HG03108 (cell line): ENCODE data around the gene TMEM242.

Experiments used
- ATAC-seq: cut with Tn5 transposase; IDR thresholded peaks from one replicate; pipeline ENCODE4 v1.9.1; 2021; ENCODE audit warnings: moderate library complexity; ENCODE audit not compliant: unreplicated experiment

TMEM242 gene

DNA sequence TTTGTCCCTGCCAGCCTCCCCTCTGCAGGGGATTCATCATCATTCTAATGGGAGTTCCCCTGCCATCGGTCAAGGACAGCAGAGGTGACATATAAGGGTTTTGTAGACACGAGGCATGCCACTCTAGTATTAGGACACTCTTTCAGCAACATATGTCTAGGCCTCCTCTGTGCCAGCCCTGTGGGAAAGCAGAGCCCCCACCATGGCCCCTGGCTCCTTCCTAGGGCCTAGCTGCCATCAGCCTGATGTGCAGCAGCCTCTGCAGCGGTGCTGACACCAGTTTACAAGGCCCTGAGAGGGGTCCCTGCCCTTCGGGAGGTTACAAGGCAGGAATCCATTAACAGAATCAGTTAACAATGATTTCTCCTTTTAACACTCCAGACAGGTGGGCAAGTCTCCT, 32.5 kb downstream of the TMEM242 start:
- no peak for ATAC-seq

- no peak for ATAC-seq
These were observed 33.6 kb downstream of the TMEM242 start for GRCh38 chr6:157289764-157290163.

DNA sequence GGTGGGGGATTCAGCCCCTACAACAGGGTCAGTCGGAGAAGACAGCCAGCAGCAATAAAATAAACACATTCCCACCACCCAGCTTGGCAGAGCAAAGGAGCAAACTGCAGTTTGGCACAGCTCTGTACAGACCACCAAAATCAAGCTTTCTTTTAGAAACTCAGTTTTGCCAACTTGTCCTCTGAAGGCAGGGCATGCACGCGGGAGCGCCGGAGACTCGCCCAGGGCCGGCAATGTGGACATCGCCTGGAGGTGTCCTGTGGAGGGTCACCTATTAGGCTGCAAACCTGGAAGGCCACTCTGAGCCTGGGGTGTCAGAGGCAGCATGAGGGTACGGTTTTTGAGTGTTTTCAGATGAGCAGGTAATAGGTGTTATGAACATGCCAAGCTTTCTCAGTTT, 34.7 kb downstream of the TMEM242 start:
- ATAC-seq: no peak

GRCh38 chr6:157287923-157288322, 35.4 kb downstream of the TMEM242 start:
- no peak for ATAC-seq

DNA sequence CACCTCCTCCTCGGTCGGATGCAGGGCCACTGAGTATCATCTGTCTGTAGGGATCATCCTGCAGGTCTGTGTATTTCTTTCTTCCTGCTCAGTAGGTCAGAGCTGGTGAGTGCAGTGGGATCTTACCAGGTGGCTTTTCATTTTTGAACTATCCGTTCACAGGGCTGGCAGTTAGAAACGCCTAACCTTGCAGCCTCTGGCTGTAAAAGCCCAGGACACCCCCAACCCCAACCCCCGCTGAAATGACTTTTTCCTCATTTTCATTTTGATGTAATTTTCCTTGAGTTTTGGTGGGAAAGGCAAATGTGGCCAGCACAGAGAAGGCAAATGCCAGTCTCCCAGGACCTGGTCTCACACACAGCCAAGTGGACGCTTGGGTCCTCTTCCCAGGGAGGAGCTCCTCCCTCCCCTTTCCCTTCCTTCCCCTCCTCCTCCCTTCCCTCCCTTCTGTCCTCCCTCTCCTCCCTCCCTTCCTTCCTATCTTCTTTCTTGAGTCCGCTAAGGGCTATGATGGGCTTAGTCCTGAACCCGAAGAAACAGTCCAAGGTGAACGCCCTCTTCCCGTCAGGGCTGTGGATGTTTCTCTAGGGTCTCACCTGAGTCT, 36.0 kb downstream of the TMEM242 start:
- ATAC-seq: no peak

GRCh38 chr6:157285422-157285779, 37.9 kb downstream of the TMEM242 start:
- ATAC-seq: no peak

- ATAC-seq: no peak
These were observed 38.4 kb downstream of the TMEM242 start for GRCh38 chr6:157284738-157285421.

- no peak for ATAC-seq
These were observed 39.2 kb downstream of the TMEM242 start for GRCh38 chr6:157283900-157284737.

DNA sequence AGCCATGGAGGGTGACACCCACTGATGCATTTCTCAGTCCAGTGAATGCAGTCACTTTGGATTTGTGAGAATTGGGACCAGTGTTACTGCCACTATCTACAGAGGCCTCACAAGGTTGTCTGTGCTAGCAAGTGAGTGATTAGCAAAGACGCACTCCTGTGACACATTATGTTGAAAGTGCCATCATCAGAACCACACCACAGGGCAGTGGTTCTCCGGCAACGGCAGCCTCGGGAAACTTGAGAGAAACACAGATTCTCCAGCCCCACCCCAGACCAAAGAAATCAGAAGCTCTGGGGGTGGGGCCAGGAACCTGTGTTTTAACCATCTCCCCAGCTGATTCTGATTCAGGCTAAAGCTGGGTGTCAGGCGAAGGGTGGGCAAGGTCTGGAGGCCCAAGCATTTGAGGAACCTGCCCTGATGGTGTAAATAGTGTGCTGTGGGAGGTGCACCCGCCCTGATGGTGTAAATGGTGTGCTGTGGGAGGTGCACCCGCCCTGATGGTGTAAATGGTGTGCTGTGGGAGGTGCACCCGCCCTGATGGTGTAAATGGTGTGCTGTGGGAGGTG, 39.9 kb downstream of the TMEM242 start:
- ATAC-seq: no peak

DNA sequence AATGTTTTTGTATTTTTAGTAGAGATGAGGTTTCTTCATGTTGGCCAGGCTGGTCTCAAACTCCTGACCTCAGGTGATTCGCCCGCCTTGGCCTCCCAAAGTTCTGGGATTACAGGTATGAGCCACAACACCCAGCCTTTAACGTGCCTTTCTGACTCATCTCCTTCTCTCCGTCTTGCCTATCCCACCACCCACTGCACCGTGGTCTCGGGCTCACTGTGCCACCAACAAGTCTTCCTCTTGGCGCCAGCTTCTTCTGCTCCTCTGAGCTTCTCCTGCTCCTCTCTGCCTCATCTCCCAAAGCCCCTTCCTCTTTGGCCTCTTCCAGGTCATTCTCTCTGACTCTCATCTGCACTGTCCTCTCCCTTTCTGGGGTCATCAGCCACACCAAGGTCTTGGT, 41.0 kb downstream of the TMEM242 start:
- no peak for ATAC-seq

GRCh38 chr6:157281570-157281969, 41.7 kb downstream of the TMEM242 start:
- no peak for ATAC-seq

- no peak for ATAC-seq
These were observed 42.4 kb downstream of the TMEM242 start for GRCh38 chr6:157280947-157281346.

DNA sequence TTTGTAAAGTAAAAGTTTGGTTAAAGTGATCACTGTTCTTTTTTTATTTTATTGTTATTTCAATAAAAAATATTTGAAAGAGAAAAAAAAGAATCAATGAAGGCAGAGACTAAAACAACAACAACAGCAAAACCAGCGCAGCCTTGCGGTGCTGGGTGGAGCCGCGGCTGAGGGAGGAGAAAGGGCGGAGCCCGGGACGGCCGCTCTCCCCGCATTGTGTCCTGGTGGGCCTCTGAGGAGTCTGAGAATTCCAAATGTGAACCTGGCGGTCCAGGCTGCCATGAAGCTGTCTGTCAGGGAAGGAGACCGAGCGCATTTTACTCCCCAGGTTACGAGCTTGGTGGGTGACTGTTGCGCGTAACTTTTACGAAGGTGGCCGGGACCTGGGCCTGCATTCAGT, 43.2 kb downstream of the TMEM242 start:
- ATAC-seq: no peak

DNA sequence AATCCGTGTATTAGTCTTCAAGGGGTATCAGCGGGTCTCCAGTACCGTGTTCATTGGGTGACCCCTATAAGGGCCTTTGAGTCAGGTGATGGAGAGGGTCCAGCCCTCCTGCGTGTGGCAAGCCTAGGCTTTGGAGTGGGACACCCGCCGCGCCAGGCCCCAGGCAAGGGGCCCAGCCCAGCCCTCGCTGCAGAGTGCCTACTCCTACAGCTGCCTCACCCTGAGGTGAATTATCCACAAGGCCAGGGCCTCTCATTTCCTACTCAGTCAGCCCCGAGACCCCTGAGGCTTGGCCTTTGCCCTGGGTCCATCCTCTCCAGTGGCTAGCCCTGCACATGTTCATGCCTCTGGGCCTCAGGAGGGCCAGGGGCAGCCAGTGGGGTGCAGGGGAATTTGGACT, 45.1 kb downstream of the TMEM242 start:
- no peak for ATAC-seq

- no peak for ATAC-seq
These were observed 46.6 kb downstream of the TMEM242 start for GRCh38 chr6:157276731-157277130.

DNA sequence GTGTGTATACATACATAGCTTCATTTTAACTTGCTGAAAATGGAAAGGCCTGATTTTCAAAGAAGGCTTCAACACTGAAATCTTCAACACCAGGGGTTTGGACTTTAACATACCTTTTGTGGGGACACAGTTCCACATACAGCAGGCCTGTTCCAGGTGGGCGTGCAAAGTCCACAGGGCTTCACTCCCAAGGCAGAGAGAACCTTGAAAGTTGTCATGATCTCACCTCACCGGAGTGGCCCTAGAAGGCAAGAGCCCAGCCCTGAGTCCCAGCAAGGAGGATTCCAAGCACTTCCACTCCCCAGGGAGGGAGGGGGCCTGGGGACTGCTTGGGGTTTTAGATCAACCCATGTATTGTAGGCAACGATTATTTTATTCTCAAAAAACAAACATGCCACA, 47.2 kb downstream of the TMEM242 start:
- ATAC-seq: no peak

GRCh38 chr6:157274471-157275226, 48.7 kb downstream of the TMEM242 start:
- ATAC-seq: peak; percentile 87

DNA sequence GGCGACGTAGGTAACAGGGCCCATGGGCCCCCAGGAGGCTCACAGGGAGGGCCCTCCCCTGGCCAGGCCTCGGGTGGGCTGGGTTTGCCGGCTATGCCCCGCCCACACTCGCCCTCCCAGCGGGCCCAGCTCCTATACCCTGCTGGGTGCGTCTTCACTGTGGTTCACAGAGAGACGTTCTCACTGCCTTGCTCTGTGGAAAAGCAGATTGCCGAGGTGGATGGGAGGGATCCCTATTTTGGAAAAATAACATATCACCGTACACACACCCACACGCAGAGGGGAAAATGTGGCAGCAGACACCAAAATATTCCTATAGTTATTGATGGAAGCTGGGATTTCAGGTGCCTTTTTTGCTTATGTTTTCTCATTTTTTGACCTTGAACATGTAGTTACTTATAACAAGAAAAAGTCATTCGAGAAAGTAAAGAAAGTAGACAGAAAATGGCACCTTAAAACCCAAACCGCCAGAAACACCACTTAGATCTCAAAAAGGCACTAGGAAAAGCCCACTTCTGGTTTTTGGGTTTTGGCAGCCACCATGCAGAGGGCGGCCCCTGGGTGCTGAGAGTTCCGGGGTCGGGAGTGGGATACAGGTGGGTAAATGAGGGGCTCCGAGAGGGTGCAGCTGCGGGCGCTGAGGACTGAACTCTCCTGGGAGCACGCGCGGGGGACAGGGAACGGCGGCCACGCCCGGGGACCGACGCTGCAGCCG, 49.4 kb downstream of the TMEM242 start:
- ATAC-seq: peak; percentile 32

GRCh38 chr6:157272866-157273755, 50.2 kb downstream of the TMEM242 start:
- no peak for ATAC-seq
